ENCODE results near the gene RAPGEF6.
A peak's percentile ranks its signal among the peaks of the same experiment; 100 is the strongest.

Gene RAPGEF6

GRCh38 chr5:131659841-131660240 is 24.8 kb upstream of the RAPGEF6 start:
- no peak for DNase-seq (ENCODE audit: low spot score)
- in situ Hi-C loops (cut with MboI; ENCODE audit: low pct_unique_long_range_greater_than_20kb, low sequenced_read_pairs, unreplicated experiment) = no loop called here
- no peak for TF ChIP-seq CTCF (IDR thresholded peaks at IDR 0.05; ENCODE audit: extremely low read depth, insufficient read depth, missing control alignments)

DNA sequence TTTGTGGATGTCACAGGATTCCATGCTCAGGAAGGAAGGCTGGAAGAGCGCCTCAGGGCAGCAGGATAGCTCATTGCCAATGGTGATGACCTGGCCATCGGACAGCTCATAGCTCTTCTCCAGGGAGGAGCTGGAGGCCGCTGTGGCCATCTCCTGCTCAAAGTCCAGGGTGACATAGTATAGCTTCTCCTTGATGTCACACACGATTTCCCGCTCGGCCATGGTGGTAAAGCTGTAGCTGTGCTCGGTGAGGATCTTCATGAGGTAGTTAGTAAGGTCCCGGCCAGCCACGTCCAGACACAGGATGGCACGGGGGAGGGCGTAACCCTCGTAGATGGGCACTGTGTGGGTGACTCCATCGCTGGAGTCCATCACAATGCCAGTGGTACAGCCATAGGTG is 24.3 kb upstream of the RAPGEF6 start:
- DNase-seq (ENCODE audit: low spot score) = no peak
- in situ Hi-C loops (cut with MboI; ENCODE audit: low pct_unique_long_range_greater_than_20kb, low sequenced_read_pairs, unreplicated experiment) = no loop called here
- TF ChIP-seq CTCF (IDR thresholded peaks at IDR 0.05; ENCODE audit: extremely low read depth, insufficient read depth, missing control alignments) = no peak

GRCh38 chr5:131654776-131655175 is 19.7 kb upstream of the RAPGEF6 start:
- TF ChIP-seq CTCF (IDR thresholded peaks at IDR 0.05; ENCODE audit: extremely low read depth, insufficient read depth, missing control alignments) = no peak
- DNase-seq (ENCODE audit: low spot score) = no peak
- in situ Hi-C loops (cut with MboI; ENCODE audit: low pct_unique_long_range_greater_than_20kb, low sequenced_read_pairs, unreplicated experiment) = no loop called here

DNA sequence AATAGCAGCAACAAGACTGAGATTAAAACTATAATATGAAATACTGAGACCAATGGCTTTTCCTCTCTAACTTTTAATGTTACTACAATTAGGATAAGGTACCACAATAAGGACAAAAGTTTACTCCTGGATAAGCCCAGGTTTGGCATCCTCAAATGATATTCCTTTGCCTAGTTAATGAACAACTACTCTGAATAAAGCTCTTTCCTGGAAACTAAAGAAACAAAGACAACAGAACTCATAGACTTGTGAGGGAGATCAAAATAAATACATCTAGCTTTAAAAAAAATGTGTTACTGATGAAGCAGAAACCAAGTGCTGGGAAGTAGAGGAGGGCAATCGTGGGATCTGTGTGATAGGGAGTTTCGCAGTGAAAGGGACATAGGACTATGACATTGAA is 19.3 kb upstream of the RAPGEF6 start:
- DNase-seq (ENCODE audit: low spot score) = no peak

GRCh38 chr5:131649161-131649560 is 14.1 kb upstream of the RAPGEF6 start:
- in situ Hi-C loops (cut with MboI; ENCODE audit: low pct_unique_long_range_greater_than_20kb, low sequenced_read_pairs, unreplicated experiment) = no loop called here
- no peak for TF ChIP-seq CTCF (IDR thresholded peaks at IDR 0.05; ENCODE audit: extremely low read depth, insufficient read depth, missing control alignments)
- no peak for DNase-seq (ENCODE audit: low spot score)

More for the DNA sequence above, 19.3 kb upstream of the RAPGEF6 start:
- TF ChIP-seq CTCF (IDR thresholded peaks at IDR 0.05; ENCODE audit: extremely low read depth, insufficient read depth, missing control alignments) = no peak
- in situ Hi-C loops (cut with MboI; ENCODE audit: low pct_unique_long_range_greater_than_20kb, low sequenced_read_pairs, unreplicated experiment) = no loop called here

GRCh38 chr5:131647048-131647769 is 12.2 kb upstream of the RAPGEF6 start:
- DNase-seq (ENCODE audit: low spot score) = peak; percentile 25
- peak; percentile 9 for TF ChIP-seq CTCF (IDR thresholded peaks at IDR 0.05; ENCODE audit: extremely low read depth, insufficient read depth, missing control alignments)
- in situ Hi-C loops (cut with MboI; ENCODE audit: low pct_unique_long_range_greater_than_20kb, low sequenced_read_pairs, unreplicated experiment) = no loop called here

All from GM13977 (cell line).